ENCODE results near the gene EFCAB5.
"Not testable (repeated sequence)": the region's sequence is repeated elsewhere in the genome, so short reads cannot be mapped to it uniquely, and the experiment has no call there.

EFCAB5 gene

DNA sequence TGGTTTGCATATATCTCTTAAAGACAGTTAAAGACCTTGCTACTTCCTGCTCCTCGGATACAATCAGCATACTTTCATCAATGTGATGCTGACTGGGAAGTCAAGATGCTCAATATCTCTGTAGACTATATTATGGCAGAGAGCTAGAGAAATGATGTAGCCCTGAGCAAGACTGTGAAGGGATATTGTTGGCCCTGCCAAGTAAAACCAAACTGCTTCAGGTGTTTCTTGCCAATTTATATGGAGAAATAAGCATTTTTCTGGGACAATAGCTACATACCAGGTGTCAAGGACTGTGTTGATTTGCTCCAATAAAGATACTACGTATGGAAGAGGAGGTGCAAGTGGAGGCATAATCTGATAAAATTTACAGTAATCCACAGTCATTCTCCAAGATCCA, 4.7 kb upstream of the EFCAB5 start:
- DNase-seq: no peak

DNA sequence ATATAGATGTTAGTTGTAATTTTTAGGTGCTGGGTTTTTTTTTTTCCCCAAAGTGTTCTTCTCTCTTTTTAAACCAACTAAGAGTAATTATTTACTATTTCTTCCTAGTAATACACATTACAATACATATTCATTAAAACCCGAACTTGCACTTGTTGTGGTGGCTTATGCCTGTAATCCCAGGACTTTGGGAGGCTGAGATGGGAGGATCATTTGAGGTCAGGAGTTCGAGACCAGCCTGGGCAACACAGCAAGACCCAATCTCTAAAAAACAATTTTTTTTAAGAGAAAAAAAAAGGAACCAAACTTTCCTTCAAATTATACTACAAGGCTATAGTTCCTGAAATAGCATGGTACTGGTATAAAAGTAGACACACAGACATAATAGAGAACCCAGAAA, 3.8 kb downstream of the EFCAB5 start:
- DNase-seq: no peak

DNA sequence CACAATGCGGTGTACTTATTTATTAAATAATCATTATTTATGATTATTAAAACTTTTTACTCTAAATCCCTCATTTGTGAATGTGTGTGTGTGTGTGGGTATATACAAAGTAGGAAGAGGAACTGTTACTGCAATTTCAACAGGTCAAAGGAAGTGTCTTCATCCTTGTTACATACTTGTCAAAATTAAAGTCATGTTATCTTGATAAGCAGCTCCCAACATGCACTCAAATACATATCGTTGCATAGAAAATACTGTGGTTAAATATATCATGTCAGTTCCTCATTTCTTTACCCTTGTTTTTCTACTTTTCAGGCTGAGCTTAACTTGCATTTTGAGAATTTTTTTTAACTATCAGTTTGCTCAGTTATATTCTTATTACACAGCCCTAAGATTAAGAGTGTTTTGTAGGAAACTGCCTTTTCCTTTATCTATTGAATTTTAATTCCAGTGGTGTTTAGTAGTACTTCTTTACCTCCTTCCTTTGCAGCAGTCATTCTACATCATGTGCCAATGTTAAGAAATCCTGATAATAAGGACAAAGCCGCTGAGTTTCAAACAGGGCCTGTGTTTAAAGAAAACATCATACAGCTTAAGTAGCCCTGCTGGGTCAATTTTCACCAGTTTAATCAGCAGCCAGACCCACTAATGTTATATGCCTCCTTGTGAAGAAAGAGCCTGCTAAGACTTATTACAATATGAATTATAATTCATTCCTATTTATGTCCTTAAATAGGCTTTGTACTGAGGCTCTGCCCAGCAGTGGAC, 7.2 kb downstream of the EFCAB5 start:
- no peak for DNase-seq

DNA sequence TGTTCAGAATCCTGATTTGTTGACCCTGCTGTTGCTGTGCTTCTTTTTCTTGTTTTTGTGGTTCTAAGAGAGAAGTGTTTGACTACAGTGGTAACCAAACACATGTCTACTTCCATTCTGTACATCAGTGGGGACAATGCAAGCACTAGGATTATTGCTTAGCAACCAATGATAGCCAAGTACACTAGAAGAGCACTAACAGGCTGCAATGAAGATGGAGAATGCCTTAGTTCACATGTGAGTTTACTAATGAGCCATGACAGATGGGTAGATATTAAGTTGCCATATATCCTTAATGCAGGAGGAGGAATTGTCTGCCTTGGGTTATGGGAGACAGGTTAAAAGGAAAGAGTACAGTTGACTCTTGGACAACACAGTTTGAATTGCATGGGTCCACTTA, 8.3 kb downstream of the EFCAB5 start:
- DNase-seq: no peak

DNA sequence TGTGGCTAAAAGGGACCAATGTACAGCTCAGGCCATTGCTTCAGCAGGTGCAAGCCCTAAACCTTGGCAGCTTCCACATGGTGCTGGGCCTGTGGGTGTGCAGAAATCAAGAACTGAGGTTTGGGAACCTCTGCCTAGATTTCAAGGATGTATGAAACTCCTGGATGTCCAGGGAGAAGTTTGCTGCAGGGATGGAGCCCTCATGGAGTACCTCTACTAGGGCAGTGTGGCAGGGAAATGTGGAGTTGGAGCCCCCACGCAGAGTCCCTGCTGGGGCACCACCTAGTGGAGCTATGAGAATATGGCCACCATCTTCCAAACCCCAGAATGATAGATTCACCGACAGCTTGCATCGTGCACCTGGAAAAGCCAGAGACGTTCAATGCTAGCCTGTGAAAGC, 13.0 kb downstream of the EFCAB5 start:
- DNase-seq: no peak

DNA sequence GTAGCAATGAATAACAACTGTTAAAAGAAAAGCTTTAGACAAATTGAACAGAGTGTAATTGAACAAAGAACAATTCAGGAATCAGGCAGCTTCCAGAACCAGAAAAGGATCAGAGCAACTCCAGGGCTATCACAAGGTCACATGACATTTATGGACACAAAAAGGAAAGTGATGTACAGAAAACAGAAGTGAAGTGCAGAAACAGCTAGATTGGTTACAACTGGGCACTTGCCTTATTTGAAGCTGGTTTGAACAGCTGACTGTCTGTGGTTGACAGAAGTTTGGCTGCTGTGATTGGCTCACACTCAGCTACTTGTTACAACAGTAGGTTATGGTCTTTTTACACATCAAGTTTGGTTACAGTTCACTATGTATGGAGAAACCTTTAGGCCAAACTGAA, 14.8 kb downstream of the EFCAB5 start:
- DNase-seq: no peak

DNA sequence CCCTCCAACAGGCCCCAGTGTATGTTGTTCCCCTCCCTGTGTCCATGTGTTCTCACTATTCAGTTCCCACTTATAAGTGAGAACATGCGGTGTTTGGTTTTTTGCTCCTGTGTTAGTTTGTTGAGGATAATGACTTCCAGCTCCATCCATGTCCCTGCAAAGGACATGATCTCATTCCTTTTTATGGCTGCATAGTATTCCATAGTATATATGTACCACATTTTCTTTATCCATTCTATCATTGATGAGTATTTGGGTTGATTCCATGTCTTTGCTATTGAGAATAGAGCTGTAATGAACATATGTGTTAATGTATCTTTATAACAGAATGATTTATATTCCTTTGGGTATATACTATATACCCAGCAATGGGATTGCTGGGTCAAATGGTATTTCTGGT, 16.1 kb downstream of the EFCAB5 start:
- DNase-seq: not testable (repeated sequence)

DNA sequence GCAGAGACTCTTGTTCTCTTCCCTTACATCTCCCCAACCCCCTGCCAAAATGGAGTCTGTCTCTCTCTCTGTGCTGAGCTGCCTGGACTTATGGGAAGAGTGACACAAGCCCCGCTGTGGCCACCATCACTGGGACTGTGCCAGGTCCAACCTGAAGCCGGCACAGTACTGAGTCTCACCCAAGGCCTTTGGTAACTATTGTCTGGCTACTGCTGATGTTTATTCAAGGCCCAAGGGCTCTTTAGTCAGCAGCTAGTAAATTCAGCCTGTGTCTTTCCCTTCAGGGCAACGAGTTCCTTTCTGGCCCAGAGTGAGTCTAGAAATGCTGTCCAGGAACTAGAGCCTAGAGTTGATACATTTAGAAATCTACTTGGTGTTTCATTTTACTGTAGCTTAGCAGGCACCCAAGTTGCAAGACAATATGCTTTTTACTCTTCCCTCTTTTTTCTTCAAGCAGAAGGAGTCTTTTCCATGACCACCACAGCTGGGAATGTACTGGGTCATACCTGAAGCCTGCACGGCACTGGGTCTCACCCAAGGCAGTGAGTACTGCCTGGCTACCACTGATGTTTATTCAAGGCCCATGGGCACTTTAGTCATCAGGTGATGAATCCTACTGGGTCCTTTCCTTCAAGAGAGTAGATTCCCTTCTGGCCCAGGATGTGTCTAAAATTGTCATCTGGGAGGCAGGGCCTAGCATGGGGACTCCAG, 17.7 kb downstream of the EFCAB5 start:
- DNase-seq: no peak

DNA sequence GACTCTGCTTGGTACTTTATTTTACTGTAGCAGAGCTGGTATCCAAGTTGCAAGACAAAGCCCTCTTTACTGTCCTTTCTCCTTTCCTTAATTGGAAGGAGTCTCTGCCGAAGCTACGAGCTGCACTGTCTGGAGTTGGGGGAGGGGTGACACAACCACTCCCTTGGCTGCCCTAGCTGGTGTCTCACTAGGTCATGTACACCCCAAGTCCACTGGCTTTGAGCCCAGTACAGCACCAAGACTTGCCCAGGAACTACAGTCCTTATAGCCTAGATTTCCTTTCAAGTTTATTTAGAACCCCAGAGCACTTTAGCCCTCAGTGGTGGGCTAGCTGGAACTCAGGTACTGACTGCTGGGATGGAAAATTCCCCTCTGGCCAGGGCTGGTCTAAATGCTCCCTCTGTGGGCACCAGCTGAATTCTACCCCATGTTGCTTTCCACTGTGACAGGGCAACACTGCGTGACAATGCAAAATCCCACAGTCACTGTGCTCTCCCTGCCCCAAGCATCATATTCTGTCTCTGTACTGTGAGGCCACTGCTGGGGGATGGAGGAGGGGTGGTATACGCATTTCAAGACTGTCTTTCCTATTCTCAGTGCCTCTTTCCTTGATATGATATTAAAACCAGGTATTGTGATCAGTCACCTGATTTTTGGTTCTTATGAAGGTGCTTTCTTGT, 18.4 kb downstream of the EFCAB5 start:
- DNase-seq: no peak

DNA sequence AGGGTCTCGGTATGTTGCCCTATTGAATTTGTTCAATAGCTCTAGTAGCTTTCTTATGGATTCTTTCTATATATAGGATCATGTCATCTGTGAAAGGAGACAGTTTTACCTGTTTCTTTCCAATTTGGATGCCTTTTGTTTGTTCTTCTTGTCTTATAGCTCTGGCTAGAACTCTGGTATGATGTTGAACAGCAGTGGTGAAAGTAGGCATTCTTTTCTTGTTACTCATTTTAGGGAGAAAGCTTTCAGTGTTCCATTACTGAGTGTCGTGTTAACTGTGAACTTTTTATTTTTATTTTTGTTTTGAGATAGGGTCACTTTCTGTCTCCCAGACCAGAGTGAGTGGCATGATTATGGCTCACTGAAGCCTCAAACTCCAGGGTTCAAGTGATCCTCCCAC, 21.2 kb downstream of the EFCAB5 start:
- DNase-seq: no peak

DNA sequence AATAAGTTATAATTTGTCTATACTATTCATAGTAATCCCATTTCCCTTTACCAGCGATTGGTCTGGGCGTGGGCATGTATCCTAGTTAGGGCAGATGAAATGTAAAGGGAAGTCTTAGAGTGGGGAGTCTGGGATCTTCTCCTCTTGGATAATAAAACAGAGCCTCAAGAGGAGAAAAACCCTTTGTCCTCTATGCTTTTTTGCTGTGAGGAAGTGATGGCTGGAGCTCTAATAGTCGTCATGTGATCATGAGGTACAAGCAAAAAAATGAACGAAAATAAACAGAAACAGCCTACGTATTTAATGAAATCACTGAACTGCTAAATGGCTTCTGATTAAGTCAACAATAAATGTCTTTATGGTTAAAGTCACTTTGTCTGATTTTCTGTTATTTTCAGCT, 26.8 kb downstream of the EFCAB5 start:
- no peak for DNase-seq

DNA sequence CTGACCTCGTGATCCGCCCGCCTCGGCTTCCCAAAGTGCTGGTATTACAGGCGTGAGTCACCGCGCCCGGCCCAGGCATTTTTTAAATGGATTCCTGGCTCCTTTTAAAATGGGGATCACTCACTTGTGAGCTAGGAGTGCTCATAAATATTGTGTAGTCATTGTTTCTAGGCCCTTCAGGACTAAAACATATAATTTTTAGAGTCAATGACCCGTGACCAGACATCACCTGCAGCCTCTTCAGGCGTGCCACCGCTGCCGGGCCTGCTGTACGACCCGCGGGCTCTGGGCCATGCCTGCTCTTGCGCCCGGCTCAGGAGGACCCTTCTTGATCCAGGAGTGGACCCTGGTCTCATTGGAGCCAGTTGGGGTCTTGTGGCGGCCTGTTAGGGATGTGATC, 30.8 kb downstream of the EFCAB5 start:
- no peak for DNase-seq

DNA sequence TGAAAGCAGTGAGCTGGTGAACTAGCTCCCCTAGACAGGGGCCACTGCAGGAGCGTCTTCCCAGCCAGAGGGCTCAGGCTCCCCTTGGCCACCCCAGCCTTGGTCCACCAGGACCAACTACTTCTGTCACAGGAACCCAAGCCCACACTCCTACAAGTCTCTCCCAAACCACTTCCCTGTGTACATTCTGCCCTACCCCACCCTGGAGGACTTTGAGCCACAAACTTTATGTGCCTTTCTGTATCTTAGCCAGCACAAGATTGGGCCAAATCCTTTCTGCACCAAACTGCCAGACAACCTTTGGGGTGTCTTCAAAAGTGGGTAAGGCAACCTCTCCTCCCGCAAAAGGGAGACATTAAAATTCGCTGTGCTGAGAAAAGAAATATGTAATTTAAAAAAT, 31.6 kb downstream of the EFCAB5 start:
- DNase-seq: no peak

DNA sequence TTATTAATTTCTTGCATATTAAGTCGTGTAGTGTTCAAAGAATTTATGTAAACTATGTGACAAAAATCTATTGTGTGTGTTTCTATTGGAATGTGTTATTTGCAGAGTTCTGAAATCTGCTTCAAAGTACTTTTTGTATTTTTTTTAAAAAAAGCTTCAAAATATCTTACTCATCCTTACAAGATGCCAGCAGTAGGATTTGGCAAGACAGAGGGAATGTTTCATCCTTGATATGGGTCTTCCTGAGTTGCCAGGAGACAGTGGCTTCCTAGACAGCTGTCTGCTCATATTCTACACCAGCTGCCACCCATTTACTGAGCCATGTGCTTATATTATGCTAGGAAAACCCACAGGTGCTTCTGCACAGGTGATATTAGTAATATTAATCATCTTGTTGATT, 36.4 kb downstream of the EFCAB5 start:
- DNase-seq: no peak

DNA sequence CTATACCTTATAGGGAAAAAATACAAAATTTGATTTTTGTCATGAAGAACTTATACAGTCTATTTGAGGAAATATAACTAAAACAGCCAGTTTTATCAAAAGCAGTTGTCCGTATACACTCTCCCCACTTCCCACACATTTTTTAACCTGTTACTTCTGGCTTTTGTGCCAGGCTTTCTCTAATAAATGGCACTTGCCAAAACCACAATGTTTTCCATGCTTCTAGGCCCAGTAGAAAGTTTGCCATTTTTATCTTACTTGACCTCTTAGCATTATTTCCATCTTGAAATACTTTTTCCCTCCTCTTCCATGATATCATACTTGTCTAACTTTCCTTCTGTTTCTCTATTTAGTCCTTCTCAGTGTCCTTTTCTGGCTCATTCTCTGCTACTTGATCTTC, 38.8 kb downstream of the EFCAB5 start:
- no peak for DNase-seq

DNA sequence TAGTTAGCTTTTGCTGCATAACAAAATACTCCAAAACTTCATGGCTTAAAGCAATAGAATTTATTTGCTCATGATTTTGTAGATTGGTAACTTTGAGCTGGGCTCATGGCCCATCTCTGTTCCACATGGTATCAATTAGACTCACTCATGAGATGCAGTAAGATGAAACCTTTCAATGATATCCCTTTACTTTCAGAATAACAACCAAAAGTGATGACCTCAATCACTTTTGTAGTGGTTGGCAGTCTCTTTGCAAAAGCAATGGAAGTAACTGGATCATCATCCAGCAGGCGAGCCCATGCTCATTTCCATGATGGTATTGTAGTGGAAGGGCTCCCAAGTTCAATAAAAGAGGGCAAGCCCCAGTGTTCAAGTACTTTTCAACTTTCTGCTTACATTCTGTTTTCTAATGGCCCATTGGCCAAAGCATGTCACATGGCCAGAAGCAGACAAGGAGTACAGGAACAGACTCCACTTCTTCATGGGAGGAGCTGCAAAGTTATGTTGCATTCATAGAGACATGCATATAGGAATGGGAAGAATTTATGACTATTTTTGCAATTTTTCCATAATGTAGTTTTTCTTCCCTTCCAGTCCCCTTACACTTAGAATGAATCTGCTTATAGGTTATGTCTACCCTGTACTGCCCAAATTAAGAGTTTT, 41.7 kb downstream of the EFCAB5 start:
- DNase-seq: no peak

DNA sequence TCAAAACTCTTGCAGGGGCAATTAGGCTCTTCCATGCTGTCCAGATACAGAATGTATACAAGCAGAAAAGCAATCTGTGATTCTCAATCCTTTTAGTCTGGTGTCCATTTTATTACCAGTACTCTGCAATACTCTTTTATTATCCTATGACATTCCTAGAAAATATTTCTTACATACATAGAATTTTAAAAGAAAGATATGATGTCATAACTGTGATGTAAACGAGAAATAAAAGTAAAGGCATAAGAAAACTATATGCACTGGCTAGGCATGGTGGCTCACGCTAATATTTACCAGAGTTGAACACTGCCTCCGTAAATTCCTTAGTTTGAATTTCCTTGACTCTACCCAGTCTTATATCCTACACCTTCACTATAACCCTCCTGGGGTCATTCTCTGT, 55.0 kb downstream of the EFCAB5 start:
- no peak for DNase-seq

DNA sequence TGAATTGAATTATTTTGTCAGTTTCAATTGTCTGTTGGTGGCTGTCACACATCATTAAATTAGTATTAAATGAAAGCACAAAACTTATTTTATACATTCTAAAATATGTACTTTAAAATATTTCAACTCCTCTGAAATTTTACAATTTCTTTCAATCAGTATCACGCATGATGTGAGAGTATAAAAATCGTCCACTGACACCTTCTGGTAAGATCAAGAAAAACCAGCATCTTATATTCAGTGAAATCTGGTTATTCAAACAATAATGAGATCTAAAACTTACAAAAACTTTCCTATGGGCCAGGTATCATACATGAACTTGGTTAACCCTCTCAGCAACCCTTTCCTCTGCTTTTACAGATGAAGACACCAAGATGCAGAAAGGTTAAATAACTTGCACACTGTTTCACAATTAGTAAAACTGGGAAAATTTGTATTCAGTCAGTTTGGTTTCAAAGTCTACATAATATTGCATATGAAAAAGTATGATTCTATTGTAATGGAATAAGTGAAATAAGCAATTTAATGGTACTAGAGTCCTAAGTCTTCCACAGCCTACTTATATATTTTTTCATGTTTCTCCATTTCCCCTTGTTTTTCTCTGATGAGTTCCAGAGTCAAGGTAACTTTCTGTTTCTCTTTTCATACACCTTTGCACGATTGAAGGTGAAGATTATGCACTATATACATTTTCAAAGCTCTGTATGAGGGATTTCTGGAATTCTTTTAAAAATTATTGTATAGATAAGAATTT, 58.7 kb downstream of the EFCAB5 start:
- DNase-seq: no peak

DNA sequence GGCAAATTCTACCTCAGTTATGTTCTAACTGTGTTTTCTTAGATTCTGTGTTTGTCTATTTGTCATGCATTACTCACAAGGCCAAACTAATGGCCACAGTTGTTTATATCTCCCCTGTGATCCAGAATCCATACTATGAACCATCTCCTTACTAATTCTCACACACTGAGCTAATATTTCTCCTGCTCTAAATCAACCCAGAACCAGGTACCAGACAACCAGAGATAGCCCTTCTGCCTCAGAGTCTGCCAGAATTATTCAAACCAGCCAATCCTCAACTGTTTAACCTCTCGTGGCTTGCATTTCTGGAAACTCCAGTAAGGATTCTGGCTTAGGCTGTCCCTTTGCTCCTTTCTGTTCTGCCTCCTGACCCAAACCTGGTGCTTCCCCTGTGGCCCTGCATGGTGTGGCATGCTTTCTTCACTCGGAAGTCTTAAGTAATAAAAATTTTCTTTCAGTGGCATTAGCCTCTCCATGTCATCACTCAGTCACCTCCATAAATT, 59.4 kb downstream of the EFCAB5 start:
- DNase-seq: no peak

DNA sequence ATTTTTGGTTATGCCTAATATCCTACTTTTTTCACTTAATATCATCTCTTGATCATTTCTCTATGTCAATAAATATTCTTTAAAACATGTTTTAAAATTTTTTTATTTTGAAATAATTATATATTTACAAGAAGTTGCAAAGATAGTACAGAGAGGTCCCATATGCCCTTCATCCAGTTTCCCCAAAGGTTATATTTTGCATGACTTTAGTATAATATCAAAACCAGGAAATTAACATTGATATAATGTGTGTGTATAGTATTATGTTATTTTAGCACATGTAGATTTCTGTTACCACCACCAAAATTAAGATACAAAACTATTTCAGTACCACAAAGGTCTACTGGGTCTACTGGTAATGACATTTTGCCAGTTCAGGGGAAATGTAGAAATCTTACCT, 60.7 kb downstream of the EFCAB5 start:
- DNase-seq: no peak

DNA sequence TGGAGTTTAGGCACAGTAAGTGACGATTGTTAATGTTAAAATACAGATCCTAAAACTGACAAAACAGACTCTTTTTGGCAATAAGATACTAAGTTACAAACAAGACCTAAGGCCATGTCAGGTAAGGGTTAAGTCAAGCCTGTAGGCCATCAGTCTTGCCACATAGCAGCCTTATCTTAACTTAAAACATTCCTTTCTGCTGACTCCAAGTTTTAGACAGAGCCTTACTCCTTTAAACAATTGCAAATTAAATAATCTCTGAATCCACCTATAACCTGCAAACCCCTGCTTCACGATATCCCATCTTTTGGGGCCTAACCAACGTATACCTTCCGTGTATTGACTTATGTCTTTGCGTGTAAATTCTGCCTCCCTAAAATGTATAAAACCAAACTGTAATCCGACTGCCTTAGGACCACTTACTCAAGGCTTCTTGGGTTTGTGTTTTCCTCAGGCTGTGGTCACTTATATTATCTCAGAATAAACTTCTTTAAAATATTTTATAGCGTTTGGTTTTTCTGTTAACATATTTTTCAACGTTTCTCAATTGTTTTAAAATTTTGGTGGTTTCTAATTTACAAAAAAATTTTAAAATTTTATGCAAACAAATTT, 64.4 kb downstream of the EFCAB5 start:
- no peak for DNase-seq

DNA sequence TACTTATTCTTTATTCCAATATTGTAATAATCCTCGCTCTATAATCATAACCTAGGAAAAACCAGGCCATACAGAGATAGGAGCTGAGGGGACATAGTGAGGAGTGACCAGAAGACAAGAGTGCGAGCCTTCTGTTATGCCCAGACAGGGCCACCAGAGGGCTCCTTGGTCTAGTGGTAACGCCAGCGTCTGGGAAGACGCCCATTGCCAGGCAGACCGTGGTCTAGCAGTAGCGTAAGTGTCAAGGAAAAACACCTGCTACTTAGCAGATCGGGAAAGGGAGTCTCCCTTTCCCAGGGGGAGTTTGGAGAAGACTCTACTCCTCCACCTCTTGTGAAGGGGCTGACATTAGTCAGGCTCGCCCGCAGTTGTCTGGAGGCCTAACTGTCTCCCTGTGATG, 70.5 kb downstream of the EFCAB5 start:
- not testable (repeated sequence) for DNase-seq
